GM21723 (cell line): ENCODE measurements around the gene DOCK4.

ENCODE experiments used
- ATAC-seq: cut with Tn5 transposase; IDR thresholded peaks from one replicate; pipeline ENCODE4 v1.9.1; 2021; ENCODE audit warnings: mild to moderate bottlenecking, moderate library complexity; ENCODE audit not compliant: unreplicated experiment

Gene DOCK4

GRCh38 chr7:112162142-112162766 is 43.9 kb downstream of the DOCK4 start:
- ATAC-seq: no peak

DNA sequence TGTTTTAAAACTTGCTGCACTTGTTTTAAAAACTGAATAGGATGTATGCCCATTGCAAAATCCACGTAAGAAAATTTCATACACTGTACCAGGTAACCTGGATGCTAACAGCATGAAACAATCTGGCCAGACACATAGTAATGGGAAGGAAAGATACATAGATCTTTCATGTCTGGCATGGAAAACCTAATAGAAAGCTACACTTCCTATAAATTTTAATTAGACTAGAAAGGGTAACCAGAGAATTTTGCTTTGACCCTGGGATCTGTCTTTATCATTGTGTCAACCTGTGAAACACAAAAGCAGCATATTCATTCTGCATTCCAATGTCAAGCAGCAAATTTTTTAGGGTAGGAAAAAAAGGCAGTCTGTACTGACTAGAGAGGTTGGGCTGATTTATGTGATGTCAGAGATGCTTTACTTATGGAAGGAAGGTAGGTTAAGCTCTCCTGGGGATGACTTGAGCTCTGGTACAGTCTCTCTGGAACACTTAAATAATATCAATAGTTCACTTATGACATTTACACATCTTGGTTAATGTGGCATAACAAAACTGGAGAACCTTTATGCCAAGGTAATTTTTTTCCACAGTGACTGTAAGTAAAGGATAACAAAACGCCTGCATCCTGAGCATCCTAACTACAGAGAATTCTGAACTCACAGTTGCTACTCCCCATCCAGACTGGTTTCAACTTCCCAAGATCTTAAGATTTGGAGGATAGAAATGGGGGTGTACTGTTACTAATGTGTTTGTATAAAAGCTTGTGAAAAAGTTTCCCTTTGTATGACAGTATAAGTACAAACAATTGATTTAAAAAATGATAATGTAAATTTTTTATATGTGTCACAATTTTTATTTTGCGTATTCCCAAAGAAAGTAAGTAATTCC is 44.7 kb downstream of the DOCK4 start:
- no peak for ATAC-seq

GRCh38 chr7:112160771-112161150 is 45.4 kb downstream of the DOCK4 start:
- no peak for ATAC-seq

- no peak for ATAC-seq
Measured at GRCh38 chr7:112160130-112160770, 45.9 kb downstream of the DOCK4 start.

- no peak for ATAC-seq
Measured at GRCh38 chr7:112159351-112159750, 46.8 kb downstream of the DOCK4 start.

GRCh38 chr7:112157072-112157471 is 49.1 kb downstream of the DOCK4 start:
- ATAC-seq: no peak

DNA sequence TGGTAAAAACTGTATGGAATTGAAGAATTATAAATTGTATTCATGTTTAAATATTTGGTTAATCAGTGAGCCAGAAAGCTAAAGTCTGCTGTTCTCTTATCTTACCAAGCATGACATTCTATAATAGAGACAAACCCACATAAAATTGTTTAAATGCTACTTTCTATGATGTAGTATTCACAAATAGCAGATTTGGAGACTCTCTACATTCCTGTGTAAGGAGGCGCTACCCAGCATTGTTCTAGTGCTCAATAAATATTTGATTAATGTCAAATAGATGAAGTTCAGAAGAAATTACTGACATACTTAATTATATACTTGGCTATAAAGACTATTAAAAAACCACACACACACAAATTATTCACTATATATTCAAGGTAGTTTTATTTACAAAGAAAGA is 49.8 kb downstream of the DOCK4 start:
- ATAC-seq: no peak

DNA sequence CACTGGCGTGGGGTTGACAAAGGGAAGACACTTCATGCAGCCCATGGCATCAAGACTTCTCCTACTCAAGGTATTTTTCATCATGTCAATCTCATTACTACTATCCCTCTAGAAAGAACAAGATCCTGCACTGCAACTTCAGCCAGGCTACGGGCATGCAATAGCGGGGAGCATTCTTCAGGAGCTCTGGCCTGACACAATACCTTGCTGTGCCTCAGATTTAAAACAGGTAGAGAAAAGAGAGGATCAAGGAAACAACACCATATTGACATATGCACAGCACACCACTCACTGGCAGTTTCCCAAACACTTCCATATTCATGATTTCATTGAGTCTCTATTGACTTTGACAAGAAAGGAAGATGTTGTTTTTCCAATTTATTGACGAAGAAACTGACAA is 51.5 kb downstream of the DOCK4 start:
- ATAC-seq: no peak

- no peak for ATAC-seq
Measured at GRCh38 chr7:112152186-112152585, 54.0 kb downstream of the DOCK4 start.

GRCh38 chr7:112150823-112151641 is 55.2 kb downstream of the DOCK4 start:
- no peak for ATAC-seq

GRCh38 chr7:112149734-112150133 is 56.5 kb downstream of the DOCK4 start:
- no peak for ATAC-seq

DNA sequence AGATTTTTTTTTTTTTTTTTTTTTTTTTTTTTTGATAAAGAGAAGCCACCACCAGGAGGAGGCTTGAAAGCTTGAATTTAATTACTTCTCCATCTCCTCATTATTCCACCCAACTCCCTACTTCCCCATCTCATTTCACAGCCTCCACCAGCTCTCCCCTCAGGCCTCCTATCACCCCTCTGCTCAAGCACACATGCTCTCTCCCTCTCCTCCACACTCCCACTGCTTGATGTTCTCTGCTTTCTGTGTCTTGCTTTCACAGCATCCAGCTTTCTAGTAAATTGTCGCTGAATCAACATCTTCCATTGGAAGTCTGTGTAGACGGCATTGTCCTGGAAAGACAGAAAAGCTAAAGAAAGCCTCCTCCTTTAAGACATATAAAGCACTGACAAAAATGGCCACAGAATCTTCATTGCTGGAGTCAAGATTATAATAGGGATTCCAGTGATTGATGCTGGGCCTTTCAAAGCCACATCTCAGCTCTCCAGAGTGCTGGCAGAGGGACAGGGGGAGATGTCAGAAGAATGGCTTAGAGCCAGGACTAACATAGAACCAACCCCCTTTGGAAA is 58.3 kb downstream of the DOCK4 start:
- no peak for ATAC-seq

DNA sequence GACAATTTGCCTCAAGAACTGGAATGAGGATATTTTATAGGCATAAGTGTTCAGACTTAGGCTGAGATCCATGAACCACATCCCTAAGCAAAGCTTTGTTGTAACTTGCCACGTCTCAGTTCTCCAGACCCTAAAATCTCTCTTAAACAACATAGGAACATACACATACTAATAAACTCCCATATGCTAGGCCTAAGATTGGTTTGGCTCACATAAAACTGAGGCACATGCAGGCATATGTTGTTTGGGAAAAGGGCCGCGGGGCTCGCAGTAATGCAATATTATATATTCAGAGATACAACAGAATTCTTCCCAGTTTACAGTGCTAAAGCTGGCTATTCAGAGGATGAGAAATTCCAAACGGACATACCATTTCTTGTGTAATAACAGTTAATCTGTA is 61.0 kb downstream of the DOCK4 start:
- ATAC-seq: no peak

DNA sequence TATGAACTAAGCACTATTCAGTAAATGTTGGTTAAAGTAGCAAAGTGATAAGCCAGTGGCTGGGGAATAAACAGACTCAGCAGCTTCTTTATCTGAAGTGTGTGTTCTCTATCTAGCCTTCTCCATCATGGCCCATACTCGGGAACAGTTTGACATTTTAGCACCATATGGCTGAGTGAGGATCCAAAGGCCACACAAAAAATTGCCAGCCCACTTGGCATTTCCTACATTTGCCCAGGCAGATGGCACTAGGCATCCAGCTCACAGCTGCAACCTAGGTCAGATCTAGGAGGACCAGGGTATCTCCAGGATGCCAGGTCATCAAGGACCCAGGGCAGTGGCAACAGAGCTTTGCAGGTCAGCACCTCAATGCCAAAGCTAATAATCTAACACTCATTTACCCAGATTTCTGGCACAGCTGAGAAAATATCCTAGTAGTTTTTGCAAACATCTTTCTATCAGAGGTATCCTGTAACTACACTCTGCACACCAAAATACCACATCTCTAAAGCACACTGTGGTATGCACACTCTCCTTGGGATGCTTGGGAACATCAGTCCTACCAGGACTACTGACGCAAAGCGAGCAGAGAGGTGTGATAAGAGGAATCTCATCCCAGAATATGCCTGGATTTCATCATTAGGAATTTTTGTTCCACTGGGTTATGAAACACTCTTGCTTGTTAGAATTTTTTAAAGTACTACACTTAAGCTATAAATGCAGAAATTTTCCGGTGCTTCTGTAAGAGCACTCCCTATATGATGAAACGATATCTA is 61.7 kb downstream of the DOCK4 start:
- ATAC-seq: no peak

GRCh38 chr7:112143582-112143981 is 62.6 kb downstream of the DOCK4 start:
- no peak for ATAC-seq

DNA sequence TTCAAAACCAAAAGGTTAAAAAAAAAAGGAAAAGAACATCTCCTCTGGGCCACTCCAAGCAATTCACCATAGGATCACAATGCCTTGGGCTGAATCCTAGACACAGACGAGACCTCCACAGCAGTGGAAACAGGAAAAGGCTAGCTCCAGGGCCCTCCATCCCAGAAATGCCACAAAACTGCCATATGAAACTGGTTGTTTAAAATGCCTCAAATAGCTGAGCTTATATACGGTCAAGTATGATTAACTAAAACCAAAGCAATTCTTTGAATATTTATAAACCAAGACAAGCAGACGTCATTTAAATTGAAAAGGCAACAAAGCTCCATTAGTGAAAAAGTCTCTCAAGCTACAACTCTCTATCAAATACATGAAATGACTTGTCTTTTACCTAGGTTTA is 63.1 kb downstream of the DOCK4 start:
- ATAC-seq: no peak

- no peak for ATAC-seq
Measured at GRCh38 chr7:112140600-112140999, 65.6 kb downstream of the DOCK4 start.

DNA sequence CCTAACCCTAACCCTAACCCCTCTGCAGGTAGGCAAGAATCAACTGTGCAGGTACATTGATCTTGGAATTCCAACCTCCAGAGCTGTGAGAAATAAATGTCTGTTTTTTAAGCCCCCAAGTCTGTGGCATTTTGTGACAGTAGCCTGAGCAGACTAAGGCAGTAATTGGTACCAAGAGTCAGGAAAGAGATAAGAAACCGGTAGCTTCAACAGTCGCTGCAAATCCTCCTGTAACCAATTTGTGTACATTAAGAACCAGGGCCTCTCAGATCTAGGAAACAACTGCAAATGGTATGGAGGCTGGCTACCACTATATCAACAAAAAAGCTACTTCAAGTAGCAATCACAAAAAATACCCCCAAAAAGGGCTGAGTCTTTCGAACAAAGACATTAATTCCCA is 67.3 kb downstream of the DOCK4 start:
- no peak for ATAC-seq

GRCh38 chr7:112138325-112138852 is 67.8 kb downstream of the DOCK4 start:
- ATAC-seq: no peak
